SHP77 treated with DMSO at 0.1 percent for 48 hours (cell line): ENCODE data around the gene DPYSL3.
"Not testable (repeated sequence)": the region's sequence is repeated elsewhere in the genome, so short reads cannot be mapped to it uniquely, and the experiment has no call there.

ENCODE experiments used
- DNase-seq: peaks from one replicate; lab custom pipeline; 2025; lab: John Stamatoyannopoulos, UW

DPYSL3 gene

DNA sequence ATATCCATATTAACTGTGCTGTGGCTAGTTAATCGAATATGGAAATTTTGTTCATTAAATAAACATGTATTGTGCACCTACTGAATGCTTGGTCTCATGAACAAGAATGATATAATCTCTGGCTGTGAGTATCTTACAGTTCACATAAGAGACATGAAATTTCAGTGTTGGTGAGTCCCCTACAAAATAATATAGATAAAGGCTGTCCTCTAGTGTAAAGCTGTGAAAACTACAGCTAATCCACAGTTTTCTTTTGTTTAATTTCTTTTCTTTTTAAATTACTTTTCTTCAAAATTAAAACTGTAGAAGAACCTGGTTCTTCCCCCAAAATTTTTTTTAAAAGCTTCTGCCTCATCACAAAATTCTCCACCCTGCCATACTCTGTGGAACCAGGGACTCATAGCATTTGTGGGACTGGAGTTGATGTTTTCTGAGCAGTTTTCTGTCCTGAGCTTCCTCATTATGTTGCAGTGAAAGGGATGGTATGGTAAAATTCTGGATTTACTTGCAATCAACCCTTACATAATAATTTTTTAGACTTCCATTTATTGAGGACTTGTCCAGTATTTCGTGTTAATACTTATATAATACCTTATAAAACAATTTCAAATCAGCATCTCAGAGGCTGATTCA, 140.0 kb downstream of the DPYSL3 start:
- no peak for DNase-seq

GRCh38 chr5:147367381-147367780, 142.5 kb downstream of the DPYSL3 start:
- not testable (repeated sequence) for DNase-seq

GRCh38 chr5:147361441-147362175, 148.3 kb downstream of the DPYSL3 start:
- no peak for DNase-seq

- DNase-seq = no peak
Observed at GRCh38 chr5:147360816-147361215, 149.1 kb downstream of the DPYSL3 start.

DNA sequence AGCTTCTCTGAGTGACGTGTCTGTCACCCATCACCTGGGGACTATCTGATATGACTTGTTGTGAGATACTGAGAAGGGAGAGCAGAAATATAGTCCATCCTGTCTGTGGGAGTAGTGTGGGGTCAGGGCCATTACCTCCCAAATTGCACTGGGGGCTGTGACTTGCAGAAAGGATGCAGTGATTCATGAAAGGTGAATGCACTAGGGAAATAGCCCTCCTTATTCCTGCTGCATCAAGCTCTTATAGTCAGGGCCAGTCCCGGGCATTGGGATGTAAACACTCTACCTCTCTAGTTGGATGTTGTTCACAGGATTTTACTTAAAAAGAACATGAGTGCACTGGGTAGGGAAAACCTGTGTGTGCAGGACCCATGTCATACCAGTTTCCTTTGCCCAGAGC, 150.3 kb downstream of the DPYSL3 start:
- DNase-seq = no peak

GRCh38 chr5:147359101-147359500, 150.8 kb downstream of the DPYSL3 start:
- DNase-seq = no peak

DNA sequence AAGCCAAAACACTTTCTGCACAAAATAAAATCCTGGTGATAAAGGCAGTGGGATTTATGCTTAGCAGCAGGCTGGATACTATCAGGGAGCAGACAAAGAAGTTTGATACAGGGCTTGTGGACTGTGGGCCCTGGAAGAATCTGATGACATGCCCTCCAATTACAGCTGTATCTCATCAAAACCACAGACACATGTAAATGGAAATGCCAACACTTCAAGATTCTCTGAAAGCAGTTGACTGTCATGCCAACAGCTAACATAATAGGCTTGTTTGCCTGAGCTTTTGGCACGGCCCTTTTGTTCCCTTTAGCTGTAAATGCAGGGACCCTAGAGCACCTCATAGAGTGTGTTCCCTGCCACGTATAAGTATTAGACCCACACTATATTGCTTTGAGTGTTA, 160.6 kb downstream of the DPYSL3 start:
- DNase-seq = no peak

GRCh38 chr5:147348451-147348850, 161.4 kb downstream of the DPYSL3 start:
- DNase-seq = no peak

DNA sequence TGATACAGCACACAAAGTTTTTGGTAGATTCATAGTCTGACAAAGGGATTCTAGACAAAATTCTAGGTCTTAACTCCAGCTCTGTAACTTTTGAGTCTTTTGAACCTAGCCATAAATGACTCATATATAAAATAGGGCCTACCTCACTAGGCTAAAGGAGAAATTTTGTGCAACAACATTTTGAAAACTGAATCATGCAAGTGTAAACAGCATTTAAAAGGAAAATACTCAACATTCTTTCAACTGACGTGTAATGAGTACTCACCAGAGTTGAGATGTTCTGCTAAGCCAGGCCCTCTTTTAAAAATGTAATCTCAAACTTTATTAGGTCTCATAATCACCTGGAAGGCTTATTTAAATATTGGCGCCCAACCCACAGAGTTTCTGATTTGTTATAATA, 161.8 kb downstream of the DPYSL3 start:
- no peak for DNase-seq

- no peak for DNase-seq
Observed at GRCh38 chr5:147346006-147346561, 163.8 kb downstream of the DPYSL3 start.

- DNase-seq = no peak
Observed at GRCh38 chr5:147344861-147345260, 165.0 kb downstream of the DPYSL3 start.

- no peak for DNase-seq
Observed at GRCh38 chr5:147341345-147341744, 168.5 kb downstream of the DPYSL3 start.

- no peak for DNase-seq
Observed at GRCh38 chr5:147340941-147341340, 168.9 kb downstream of the DPYSL3 start.
